Measurements from ENCODE around the gene SPDL1.
A peak's percentile ranks its signal among the peaks of the same experiment; 100 is the strongest.
"Not testable (repeated sequence)": the region's sequence is repeated elsewhere in the genome, so short reads cannot be mapped to it uniquely, and the experiment has no call there.

The SPDL1 gene

DNA sequence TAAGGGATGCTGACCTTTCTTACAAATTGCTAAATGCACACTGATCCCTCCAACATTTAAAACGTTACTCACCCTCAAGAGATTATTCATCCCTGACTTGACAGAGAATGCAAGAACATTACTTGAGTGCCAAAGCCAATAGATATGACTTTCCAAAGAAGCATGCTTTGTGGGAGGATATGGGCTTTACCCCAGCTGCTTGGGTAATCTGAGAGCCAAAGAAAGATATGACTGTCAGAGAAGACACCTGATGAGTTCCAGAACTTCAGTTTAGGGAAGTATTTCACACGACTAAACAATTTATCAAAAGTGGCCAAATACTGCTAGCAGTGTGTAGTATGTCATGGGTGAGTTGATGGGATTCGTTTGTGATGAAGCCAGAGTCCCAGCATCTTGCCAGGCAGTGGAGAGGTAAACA, 7.4 kb upstream of the SPDL1 start:
- DNase-seq: no peak

GRCh38 chr5:169577951-169578350, 5.6 kb upstream of the SPDL1 start:
- peak; percentile 19 for DNase-seq

DNA sequence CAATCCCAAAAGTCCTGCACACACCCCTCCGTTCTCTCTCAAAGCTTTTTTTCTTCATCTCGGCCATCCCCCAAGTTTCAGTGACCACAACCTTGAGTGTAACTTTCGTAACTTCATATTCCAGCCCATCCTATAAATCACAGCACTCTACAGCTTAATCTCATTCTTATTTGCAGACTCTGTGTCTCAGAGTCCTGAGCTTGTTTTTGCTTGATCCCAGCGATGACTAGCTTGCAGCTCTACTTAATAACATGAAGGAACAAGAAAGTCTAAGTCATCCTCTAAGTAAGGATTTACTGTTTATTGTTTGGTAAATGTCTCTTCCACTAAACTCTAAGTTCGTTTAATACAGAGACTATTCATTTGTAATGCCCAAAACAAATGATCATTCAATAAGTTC, 2.6 kb upstream of the SPDL1 start:
- DNase-seq: no peak

GRCh38 chr5:169581580-169582227, 1.9 kb upstream of the SPDL1 start:
- DNase-seq: peak; percentile 23

DNA sequence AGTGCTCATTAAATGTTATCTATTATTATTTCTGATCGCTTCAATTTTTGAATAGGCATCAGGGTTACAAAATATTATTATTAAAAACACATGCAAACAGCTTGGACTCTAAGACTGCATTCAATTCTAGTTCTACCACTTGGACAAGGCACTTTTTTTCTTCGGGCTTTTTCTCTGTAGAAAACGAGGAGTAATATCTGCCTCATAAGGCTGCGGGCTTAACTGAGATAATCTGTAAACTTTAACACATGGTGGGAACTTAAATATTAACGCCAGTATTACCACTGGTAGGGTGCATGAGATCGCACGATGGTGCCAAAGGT, 511 bp upstream of the SPDL1 start:
- no peak for DNase-seq

DNA sequence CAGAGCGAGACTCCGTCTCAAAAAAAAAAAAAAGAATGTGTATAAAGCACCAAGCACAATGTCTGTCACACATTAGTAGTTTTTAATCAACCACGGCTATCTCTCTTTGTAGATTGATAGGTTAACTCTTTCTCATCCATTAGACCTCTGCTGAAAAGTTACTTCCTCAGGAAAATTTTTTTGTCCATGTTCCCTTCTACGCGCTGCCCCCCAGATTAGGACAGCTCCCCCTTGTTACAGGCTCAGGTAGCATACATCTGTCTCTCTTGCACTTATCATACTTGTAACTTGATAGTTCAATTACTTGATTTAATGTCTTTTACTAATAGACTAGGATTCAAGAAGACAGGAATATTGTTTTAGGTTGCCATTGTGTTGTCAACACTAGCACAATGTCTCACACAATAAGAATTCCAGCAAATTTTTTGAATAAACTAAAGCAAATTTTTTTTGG, 1.5 kb downstream of the SPDL1 start:
- peak; percentile 58 for DNase-seq

DNA sequence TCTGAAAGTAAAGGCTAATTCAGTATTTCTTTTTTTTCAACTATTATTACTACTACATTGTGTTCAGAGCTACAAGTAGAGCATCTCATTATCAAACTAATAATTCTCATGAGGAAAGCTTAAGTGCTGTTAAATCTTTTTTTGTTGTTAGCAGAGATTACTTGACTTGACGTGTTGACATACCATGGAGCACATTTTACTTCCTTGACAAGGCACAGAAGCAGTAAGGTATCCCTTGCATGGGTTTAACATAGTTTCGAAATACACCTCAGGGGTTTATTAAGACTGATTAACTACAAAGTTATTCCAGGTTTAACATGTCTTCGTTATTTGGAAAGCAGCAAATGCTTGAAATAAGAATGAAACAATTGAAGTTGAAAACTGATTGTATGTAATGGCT, 7.0 kb downstream of the SPDL1 start:
- no peak for DNase-seq

DNA sequence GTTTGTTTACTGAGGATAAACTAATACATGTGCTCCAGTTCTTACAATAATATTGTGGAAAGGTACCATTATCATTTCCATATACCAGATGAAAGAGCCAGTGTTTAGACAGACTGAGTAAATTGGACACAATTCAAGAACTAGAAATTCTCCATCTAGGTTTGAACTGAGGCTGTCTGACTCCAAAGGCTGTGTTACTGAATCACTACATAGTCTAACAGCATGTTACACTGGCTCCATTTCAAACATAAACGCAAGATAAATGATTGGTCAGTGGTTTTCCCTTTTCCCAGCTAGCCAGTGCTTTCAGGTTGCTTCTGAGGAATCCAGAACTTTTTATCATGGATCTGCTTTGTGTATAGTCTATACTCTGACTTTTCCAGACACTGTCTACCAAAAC, 8.1 kb downstream of the SPDL1 start:
- no peak for DNase-seq

DNA sequence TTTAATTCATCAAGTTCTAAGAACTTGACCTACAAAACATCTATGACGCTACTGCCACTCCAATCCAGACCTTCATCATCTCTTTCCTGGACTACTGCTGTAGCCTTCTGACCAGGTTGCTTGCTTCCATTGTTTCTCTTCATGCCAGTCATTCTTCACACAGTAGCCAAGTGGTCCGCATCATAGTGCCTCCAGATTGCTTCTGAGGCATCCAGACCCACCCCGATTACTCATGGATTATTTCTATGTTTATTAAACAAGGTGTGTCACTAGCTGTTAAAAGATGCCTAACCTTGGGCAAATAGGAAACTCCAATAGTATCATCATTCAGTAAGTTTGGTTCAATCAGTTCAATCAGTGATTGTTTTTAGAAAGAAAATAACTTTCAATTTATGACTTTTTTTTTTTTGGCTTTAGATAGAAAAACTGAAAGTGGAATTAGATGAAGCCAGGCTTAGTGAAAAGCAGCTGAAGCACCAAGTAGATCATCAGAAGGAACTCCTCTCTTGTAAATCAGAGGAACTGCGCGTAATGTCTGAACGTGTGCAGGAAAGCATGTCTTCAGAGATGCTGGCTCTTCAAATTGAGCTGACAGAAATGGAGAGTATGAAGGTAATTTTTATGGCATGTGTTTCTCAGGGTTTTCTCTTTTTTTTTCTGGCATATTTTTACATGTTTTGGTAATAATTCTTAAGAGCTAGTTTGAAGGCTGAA, 9.5 kb downstream of the SPDL1 start:
- DNase-seq: no peak

- no peak for DNase-seq
Measured at GRCh38 chr5:169595172-169595820, 11.7 kb downstream of the SPDL1 start.

DNA sequence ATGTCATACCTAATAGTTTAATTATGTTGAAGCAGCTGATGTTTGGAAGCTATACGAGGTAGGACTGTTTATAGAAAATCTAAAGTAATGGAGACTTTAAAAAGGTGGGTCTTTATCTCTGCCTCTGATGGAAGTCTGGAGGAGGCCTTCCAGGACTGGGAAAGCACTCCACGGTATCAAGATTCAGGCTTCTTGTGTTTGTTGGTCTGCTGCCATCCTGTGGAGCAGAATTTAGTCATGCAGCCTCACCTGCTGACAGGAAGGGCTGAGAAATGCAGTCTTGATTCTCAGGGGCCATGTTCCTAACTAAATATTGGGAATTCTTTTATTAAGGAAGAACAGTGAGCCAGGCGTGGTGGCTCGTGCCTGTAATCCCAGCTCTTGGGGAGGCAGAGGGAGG, 15.9 kb downstream of the SPDL1 start:
- no peak for DNase-seq

DNA sequence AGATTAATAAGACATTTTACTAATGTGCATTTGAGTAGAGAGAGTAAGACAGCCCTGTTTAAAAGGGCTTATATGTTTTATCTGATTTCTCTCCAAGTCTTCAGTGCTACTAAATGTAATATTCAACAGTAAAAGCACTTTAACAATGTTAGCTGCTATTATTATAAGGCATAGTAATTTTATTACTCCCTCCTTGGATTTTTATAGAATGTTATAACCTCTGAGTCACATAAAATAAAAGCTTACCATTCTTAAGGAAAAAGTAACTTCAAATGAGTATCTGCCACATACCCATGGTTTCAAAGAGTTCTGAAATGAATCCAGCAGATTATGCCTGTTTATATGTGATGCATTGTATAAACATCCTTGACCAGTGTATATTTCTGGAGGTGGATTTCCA, 19.0 kb downstream of the SPDL1 start:
- DNase-seq: no peak

DNA sequence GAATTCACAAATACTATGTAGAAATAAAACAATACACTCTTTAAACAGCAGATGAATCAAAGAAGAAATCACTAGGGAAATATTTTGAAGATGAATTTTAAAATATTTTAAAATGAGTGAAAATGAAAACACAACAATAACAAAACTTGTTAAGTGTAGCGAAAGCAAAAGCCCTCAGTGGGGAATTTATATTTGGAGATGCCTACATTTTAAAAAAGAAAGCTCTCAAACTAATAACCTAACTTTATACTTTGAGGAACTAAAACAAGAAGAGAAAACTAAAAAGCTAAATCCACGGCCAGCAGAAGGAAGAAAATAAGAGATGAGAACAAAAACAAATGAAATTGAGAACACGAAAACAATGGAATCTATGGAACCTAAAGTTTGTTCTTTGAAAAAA, 22.7 kb downstream of the SPDL1 start:
- DNase-seq: no peak

- no peak for DNase-seq
Measured at GRCh38 chr5:169607882-169608281, 24.3 kb downstream of the SPDL1 start.

GRCh38 chr5:169609716-169610115, 26.1 kb downstream of the SPDL1 start:
- DNase-seq: no peak

DNA sequence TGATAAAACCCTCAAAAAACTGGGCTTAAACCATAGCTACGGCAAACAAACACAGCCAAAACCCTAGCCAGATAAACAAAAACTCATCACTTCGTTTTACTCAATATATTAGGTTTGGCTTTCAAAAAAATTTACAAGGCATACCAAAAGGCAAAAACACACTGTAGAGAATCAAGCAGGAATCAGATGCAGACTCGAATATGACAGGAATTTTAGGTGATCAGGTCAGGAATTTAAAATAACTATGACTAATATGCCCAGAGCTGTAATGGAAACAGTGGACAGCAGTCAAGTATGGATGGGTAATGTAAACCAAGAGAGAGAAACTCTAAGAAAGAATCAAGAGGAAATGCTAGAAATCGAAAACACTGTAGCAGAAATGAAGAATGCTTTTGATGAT, 27.0 kb downstream of the SPDL1 start:
- DNase-seq: no peak

- no peak for DNase-seq
Measured at GRCh38 chr5:169615561-169615960, 32.0 kb downstream of the SPDL1 start.

DNA sequence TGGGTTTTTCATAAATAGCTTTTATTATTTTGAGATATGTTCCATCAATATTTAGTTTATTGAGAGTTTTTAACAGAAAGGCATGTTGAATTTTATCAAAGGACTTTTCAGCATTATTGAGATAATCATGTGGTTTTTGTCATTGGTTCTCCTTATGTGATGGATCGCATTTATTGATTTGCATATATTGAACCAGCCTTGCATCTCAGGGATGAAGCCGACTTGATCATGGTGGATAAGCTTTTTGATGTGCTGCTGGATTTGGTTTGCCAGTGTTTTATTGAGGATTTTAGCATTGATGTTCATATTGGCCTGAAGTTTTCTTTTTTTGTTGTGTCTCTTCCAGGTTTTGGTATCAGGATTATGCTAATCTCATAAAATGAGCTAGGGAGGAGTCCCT, 40.7 kb downstream of the SPDL1 start:
- not testable (repeated sequence) for DNase-seq

DNA sequence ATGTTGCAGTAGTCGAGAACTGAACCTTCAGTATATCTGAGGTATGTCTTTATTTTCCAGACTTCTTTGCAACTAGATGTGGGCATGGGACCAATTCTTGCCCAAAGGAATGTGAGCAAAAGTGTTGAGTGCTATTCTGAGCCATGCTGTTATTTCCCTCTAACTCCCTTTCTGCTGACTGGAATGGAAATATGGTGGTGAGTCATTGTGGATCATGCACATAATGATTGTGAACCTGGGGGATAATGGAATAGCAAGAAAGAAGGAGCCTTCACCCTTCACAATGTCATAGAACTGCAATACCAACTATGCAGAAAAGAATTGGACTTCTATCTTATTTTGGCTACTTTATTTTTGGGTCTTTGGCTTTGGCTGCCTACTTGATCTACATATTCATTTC, 43.2 kb downstream of the SPDL1 start:
- no peak for DNase-seq

- DNase-seq: no peak
Measured at GRCh38 chr5:169627551-169627950, 44.0 kb downstream of the SPDL1 start.

- DNase-seq: no peak
Measured at GRCh38 chr5:169628892-169629291, 45.3 kb downstream of the SPDL1 start.

- no peak for DNase-seq
Measured at GRCh38 chr5:169629847-169630548, 46.4 kb downstream of the SPDL1 start.

GRCh38 chr5:169631360-169631759, 47.8 kb downstream of the SPDL1 start:
- DNase-seq: no peak

- DNase-seq: no peak
Measured at GRCh38 chr5:169632946-169633345, 49.4 kb downstream of the SPDL1 start.

All from NCI-H2171 treated with DMSO at 0.1 percent for 48 hours (cell line).